Measurements from ENCODE around the gene RBM12.

GRCh38 chr20:35635652-35636051 is 29.0 kb downstream of the RBM12 start:
- no peak for TF ChIP-seq CTCF (IDR thresholded peaks at IDR 0.05)
- TF ChIP-seq EP300 (IDR thresholded peaks at IDR 0.05) = no peak
- no peak for TF ChIP-seq POLR2A (IDR thresholded peaks at IDR 0.05)
